SH-SY5Y (cell line): ENCODE measurements around the gene GMPPB.

ENCODE experiments used
- GATA2 ChIP-seq: IDR thresholded peaks from 2 replicates; pipeline ENCODE4 v1.6.1; 2011; ENCODE audit warnings: mild to moderate bottlenecking, low read depth, low read length
- GATA3 ChIP-seq: IDR thresholded peaks from 2 replicates; pipeline ENCODE4 v1.6.1; 2011; ENCODE audit warnings: low read depth, mild to moderate bottlenecking, low read length, moderate library complexity

DNA sequence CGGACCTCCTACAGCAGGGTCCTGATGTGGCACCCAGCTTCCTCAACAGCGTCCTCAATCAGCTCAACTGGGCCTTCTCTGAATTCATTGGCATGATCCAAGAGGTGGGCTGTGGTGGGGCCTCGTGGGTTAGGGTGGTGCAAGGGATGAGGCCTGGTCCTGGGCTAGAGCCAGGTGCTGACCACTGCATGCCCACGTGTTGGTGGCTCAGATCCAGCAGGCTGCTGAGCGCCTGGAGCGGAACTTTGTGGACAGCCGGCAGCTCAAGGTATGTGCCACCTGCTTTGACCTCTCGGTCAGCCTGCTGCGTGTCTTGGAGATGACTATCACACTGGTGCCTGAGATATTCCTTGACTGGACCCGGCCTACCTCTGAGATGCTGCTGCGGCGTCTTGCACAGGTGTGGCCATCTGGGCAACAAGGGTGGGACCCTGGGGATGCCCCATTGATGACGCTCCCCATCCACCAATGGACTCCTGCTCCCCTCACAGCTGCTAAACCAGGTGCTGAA, 8.1 kb downstream of the GMPPB start:
- no peak for TF ChIP-seq GATA2
- TF ChIP-seq GATA3: no peak
